Hepatocyte (in vitro differentiated cells): Measurements from ENCODE around the gene TNK2. TPM values are rescaled to one million over a fixed set of nuclear protein-coding genes. Genes with fewer than 3 reads are reported as not detected.

ENCODE experiments used
- DNase-seq: peaks from one replicate; pipeline ENCODE4 v3.0.0-alpha.2; 2016; ENCODE audit warnings: low spot score
- H2AFZ ChIP-seq: fragments of 200-600 bp; sonication (generic); 2 replicates; pipeline ENCODE4 v1.6.0; 2016; ENCODE audit warnings: antibody characterized with exemption, mild to moderate bottlenecking
- H3K27ac ChIP-seq: fragments of 200-600 bp; sonication (generic); 2 replicates; pipeline ENCODE4 v1.5.1; 2016; ENCODE audit warnings: mild to moderate bottlenecking
- H3K27me3 ChIP-seq: fragments of 200-600 bp; sonication (generic); 2 replicates; pipeline ENCODE4 v1.6.1; 2016
- H3K36me3 ChIP-seq: fragments of 200-600 bp; sonication (generic); replicated peaks from 2 replicates; pipeline ENCODE4 v1.5.1; 2016; ENCODE audit warnings: low read depth; ENCODE audit not compliant: insufficient read depth
- H3K4me1 ChIP-seq: fragments of 200-600 bp; sonication (generic); 2 replicates; pipeline ENCODE4 v1.5.1; 2016; ENCODE audit warnings: mild to moderate bottlenecking, moderate library complexity; ENCODE audit not compliant: insufficient read depth
- H3K4me2 ChIP-seq: fragments of 200-600 bp; sonication (generic); 2 replicates; pipeline ENCODE4 v1.6.0; 2016
- H3K4me3 ChIP-seq: fragments of 200-600 bp; sonication (generic); 2 replicates; pipeline ENCODE4 v1.5.1; 2016; ENCODE audit warnings: mild to moderate bottlenecking
- H3K79me2 ChIP-seq: fragments of 200-600 bp; sonication (generic); 2 replicates; pipeline ENCODE4 v1.6.0; 2017; ENCODE audit warnings: mild to moderate bottlenecking
- H3K9me2 ChIP-seq: fragments of 200-600 bp; sonication (generic); replicated peaks from 2 replicates; pipeline ENCODE4 v1.6.0; 2017; ENCODE audit warnings: mild to moderate bottlenecking; ENCODE audit not compliant: insufficient read depth
- H3K9me3 ChIP-seq: fragments of 200-600 bp; sonication (generic); 2 replicates; pipeline ENCODE4 v1.5.1; 2016; ENCODE audit warnings: low read depth, mild to moderate bottlenecking
- H4K20me1 ChIP-seq: fragments of 200-600 bp; sonication (generic); 2 replicates; pipeline ENCODE4 v1.6.0; 2016; ENCODE audit warnings: mild to moderate bottlenecking; ENCODE audit not compliant: insufficient read depth, poor library complexity, severe bottlenecking
- EZH2 ChIP-seq: fragments of 200-600 bp; sonication (generic); IDR thresholded peaks from 2 replicates; pipeline ENCODE4 v1.6.1; 2016; ENCODE audit warnings: antibody characterized with exemption, mild to moderate bottlenecking, borderline replicate concordance
- EZH2phosphoT487 ChIP-seq: fragments of 200-600 bp; sonication (generic); IDR thresholded peaks from one replicate; pipeline ENCODE4 v1.6.1; 2018; ENCODE audit warnings: antibody characterized with exemption, mild to moderate bottlenecking, low read depth, moderate library complexity; ENCODE audit not compliant: unreplicated experiment, severe bottlenecking
- WGBS: methylation state at CpG from one replicate; pipeline ENCODE4 v1.1.6; 2016; ENCODE audit warnings: low lambda C conversion rate; ENCODE audit errors: missing lambda C conversion rate; 5-methylcytosine and 5-hydroxymethylcytosine counted together
- polyA plus RNA-seq: library from polyadenylated mRNA; unstranded; fragments of >200 nt; fragmentation: Nextera tagmentation; extraction: Ambion mirVana; gene quantifications from 2 replicates; pipeline ENCODE4 v1.2.1, GENCODE V29; 2016
- total RNA-seq: library from RNA; depleted of rRNA; stranded (reverse); fragments of >200 nt; gene quantifications from 2 replicates; pipeline ENCODE4 v1.2.3, GENCODE V29; 2014
- TF ChIP-seq, protein P1 (sequence below): fragments of 200-600 bp; sonication (generic); IDR thresholded peaks from 2 replicates; pipeline ENCODE4 v1.5.1; 2016; ENCODE audit warnings: antibody characterized with exemption, mild to moderate bottlenecking; ENCODE audit not compliant: poor library complexity

Gene TNK2
- total and polyA plus RNA-seq, 2 experiments from 2014 or later, result 5.9 to 11.6 TPM

DNA sequence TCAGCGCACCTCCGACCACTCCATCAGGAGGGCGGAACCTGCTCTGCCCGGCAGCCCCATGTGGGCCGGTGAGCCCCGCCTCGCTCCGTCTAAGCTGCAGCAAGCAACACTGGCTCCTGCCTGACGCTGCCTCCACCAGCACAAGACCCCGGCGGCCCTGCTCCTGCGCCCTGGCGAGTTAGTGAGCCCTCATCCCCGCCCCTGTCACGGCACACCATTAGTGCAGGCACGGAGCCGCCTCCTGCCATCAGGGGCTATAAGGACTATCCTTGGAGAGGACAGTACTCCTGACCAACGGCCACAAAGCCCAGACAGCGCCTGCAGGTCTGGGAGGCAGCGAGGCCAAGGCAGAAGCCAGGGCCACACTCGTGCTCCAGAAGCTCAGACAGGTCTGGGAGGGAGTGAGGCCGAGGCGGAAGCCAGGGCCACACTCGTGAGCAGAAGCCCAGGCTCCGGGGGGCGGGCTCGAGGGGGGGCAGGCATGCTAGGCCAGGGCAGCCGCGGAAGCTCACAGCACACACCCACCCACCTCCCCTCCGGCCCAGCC, 39.4 kb downstream of the TNK2 start:
- no peak overlapping the region for H3K4me2 ChIP-seq
- TF ChIP-seq EZH2phosphoT487 (no peak), EZH2 (no peak)
- TF ChIP-seq, protein P1, sequence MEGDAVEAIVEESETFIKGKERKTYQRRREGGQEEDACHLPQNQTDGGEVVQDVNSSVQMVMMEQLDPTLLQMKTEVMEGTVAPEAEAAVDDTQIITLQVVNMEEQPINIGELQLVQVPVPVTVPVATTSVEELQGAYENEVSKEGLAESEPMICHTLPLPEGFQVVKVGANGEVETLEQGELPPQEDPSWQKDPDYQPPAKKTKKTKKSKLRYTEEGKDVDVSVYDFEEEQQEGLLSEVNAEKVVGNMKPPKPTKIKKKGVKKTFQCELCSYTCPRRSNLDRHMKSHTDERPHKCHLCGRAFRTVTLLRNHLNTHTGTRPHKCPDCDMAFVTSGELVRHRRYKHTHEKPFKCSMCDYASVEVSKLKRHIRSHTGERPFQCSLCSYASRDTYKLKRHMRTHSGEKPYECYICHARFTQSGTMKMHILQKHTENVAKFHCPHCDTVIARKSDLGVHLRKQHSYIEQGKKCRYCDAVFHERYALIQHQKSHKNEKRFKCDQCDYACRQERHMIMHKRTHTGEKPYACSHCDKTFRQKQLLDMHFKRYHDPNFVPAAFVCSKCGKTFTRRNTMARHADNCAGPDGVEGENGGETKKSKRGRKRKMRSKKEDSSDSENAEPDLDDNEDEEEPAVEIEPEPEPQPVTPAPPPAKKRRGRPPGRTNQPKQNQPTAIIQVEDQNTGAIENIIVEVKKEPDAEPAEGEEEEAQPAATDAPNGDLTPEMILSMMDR, result no peak

DNA sequence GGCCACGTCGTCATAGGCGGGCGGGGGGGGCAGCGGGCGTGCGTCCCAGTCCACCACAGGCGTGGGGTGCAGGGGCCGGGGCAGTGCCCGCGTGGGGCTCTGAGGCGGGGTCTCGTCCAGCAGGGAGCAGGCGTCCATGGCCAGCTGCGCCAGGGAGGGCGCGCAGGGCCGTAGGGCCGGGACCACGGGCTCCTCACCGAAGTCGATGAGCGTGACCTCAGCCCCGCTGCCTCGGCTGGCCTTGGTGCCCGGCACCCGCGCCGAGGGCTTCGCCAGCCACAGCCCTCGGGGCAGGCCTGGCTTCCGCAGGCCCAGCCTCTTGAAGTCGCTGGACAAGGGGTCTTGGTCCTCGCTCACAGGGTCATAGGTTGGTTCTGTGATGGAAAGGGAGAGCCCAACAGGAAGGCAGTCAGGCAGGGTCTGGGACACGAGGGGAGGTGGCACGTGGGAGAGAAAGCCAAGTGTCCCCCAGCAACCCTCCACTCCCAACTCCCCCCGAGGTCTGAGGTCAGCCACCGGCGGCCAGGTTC, 40.0 kb downstream of the TNK2 start:
- no peaks in the 10 kb centered on the region for H4K20me1 ChIP-seq
- no peaks in the 10 kb centered on the region for H3K36me3 ChIP-seq
- H2AFZ ChIP-seq, result no peak overlapping the region

More for the DNA sequence above, 39.4 kb downstream of the TNK2 start:
- H3K9me2 ChIP-seq, result no peaks in the 10 kb centered on the region
- no peak for DNase-seq
- WGBS, result 92% methylated on average over 20 of the region's 30 CpGs
- H3K4me3 ChIP-seq, result no peak overlapping the region
- no peaks in the 10 kb centered on the region for H4K20me1 ChIP-seq
- H3K27me3 ChIP-seq, result no peaks in the 10 kb centered on the region
- H3K36me3 ChIP-seq, result no peaks in the 10 kb centered on the region
- H3K9me3 ChIP-seq, result no peaks in the 10 kb centered on the region
- H3K4me1 ChIP-seq, result no peaks in the 10 kb centered on the region
- H3K27ac ChIP-seq, result no peak overlapping the region
- H2AFZ ChIP-seq, result no peak overlapping the region
- H3K79me2 ChIP-seq, result no peaks in the 10 kb centered on the region

GRCh38 chr3:195867631-195868335, 40.6 kb downstream of the TNK2 start:
- H3K4me3 ChIP-seq, result no peak overlapping the region
- H3K79me2 ChIP-seq, result no peaks in the 10 kb centered on the region
- DNase-seq, result no peak
- no peaks in the 10 kb centered on the region for H4K20me1 ChIP-seq
- H3K9me3 ChIP-seq, result no peaks in the 10 kb centered on the region
- no peak overlapping the region for H3K27ac ChIP-seq
- 97% methylated on average over 18 of the region's 40 CpGs for WGBS
- H3K9me2 ChIP-seq, result no peaks in the 10 kb centered on the region
- TF ChIP-seq, protein P1, result no peak
- TF ChIP-seq EZH2phosphoT487, result no peak
- no peak for TF ChIP-seq EZH2
- no peak overlapping the region for H2AFZ ChIP-seq
- H3K4me1 ChIP-seq, result no peaks in the 10 kb centered on the region
- H3K4me2 ChIP-seq, result no peak overlapping the region
- no peaks in the 10 kb centered on the region for H3K27me3 ChIP-seq
- no peaks in the 10 kb centered on the region for H3K36me3 ChIP-seq

More for the DNA sequence above, 40.0 kb downstream of the TNK2 start:
- H3K27me3 ChIP-seq, result no peaks in the 10 kb centered on the region
- no peaks in the 10 kb centered on the region for H3K9me3 ChIP-seq
- H3K79me2 ChIP-seq, result no peaks in the 10 kb centered on the region
- H3K27ac ChIP-seq, result no peak overlapping the region
- H3K4me3 ChIP-seq, result no peak overlapping the region
- H3K4me2 ChIP-seq, result no peak overlapping the region
- TF ChIP-seq EZH2, result no peak
- TF ChIP-seq, protein P1, result no peak
- no peak for TF ChIP-seq EZH2phosphoT487
- WGBS, result 97% methylated on average over 13 of the region's 39 CpGs
- H3K9me2 ChIP-seq, result no peaks in the 10 kb centered on the region
- no peak for DNase-seq
- no peaks in the 10 kb centered on the region for H3K4me1 ChIP-seq
